HUES64 (cell line): Measurements from ENCODE around the gene CADM2. TPM values are rescaled to one million over a fixed set of nuclear protein-coding genes. Genes with fewer than 3 reads are reported as not detected.
"Not testable (repeated sequence)": the region's sequence is repeated elsewhere in the genome, so short reads cannot be mapped to it uniquely, and the experiment has no call there.

Source experiments
- H3K27ac ChIP-seq: 2 replicates; pipeline ENCODE4 v1.7.0; 2013; ENCODE audit warnings: low read depth, low read length, inconsistent platforms
- H3K27me3 ChIP-seq: 2 replicates; pipeline ENCODE4 v1.6.1; 2013; ENCODE audit warnings: mild to moderate bottlenecking, low read length; ENCODE audit not compliant: insufficient read depth
- H3K36me3 ChIP-seq: 2 replicates; pipeline ENCODE4 v1.6.1; 2013; ENCODE audit warnings: mild to moderate bottlenecking, low read length; ENCODE audit not compliant: insufficient read depth
- H3K4me1 ChIP-seq: 2 replicates; pipeline ENCODE4 v1.6.1; 2013; ENCODE audit warnings: mild to moderate bottlenecking, low read length, moderate library complexity; ENCODE audit not compliant: insufficient read depth
- H3K4me3 ChIP-seq: 2 replicates; pipeline ENCODE4 v1.5.1; 2013; ENCODE audit warnings: mild to moderate bottlenecking, low read length, moderate library complexity
- H3K9ac ChIP-seq: 2 replicates; pipeline ENCODE4 v1.6.1; 2013; ENCODE audit warnings: mild to moderate bottlenecking, low read depth, low read length
- H3K9me3 ChIP-seq: 2 replicates; pipeline ENCODE4 v1.6.1; 2013; ENCODE audit warnings: low read depth, low read length; ENCODE audit not compliant: insufficient read depth
- WGBS: fragments of 150-250, 120-280 bp; methylation state at CpG from one replicate; pipeline ENCODE4 v1.1.7; 2013; ENCODE audit warnings: missing lambda C conversion rate; 5-methylcytosine and 5-hydroxymethylcytosine counted together
- polyA plus RNA-seq, 2 experiments: library from polyadenylated mRNA; stranded (reverse); fragments of 50-300 nt; gene quantifications; one replicate each; pipeline ENCODE4 v1.2.3, GENCODE V29; 2013

CADM2 gene
- polyA plus RNA-seq (2013, experiment 1 of 2): 6.9 TPM
- polyA plus RNA-seq (2013, experiment 2 of 2): 7.7 TPM

DNA sequence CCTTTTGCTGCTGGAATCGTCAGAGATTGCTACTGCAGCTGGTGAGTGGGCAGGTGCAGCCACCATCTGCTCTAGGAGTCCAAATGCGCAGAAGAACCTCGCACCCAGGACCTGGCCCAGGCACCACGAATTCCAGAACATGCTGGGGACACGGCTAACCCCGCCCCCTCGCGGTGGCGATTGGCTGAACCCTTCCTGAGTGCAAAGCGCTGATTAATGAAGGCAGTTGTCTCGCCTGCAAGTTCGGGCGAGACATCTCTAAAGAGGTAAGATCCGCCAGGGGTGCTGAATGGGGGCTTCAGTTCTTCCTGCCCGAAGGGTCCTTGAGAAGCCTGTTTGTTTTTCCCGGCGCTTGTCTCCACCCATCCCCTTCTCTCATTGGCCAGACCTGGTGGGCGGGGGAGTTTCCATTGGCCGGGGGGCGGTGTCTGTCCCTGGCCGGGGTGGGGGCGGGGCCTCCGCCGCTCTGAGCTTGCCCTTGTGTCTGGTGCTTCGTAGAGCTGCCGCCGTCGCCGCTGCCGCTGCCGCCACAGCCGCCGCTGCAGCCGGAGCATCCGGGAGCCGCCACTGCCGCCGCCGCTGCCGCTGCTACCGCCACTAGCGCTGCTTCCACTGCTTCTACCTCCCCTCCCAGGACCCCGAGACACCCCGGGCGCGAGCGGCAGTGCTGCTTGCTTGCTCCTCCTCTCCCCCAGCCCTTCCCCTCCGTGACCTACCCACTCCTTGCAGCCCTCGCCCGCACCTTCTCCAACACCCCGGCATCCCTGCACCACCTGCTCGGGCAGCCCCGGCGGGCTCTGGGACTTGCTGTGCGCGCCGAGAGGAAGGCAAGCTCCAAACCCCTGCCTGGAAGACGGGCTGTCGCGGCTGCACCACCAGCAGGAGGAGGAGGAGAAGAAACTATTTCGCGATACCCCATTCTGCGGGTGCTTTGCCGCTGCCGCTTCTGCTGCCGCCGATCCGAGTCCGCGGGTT is at the start of gene CADM2:
TSS of gene CADM2 (plus strand) at position 495 of the 975 bp plus-strand sequence.
- Histone ChIP-seq H3K9me3 (no peaks in the 10 kb centered on the region), H3K36me3 (no peaks in the 10 kb centered on the region), H3K4me3 (peak within 1 kb of the TSS; percentile 89), H3K4me1 (peaks cover 33% of the 10 kb centered on the region), H3K9ac (peak within 1 kb of the TSS; percentile 69), H3K27me3 (peaks cover 17% of the 10 kb centered on the region), H3K27ac (peak within 1 kb of the TSS; percentile 77; the same call in 1 of the 2 replicates)
- under 1% methylated on average over 70 of the region's 70 CpGs for WGBS

GRCh38 chr3:84918592-84918991 is 40.2 kb upstream of the CADM2 start:
- H3K4me3 ChIP-seq, H3K36me3 ChIP-seq, H3K9ac ChIP-seq, H3K27me3 ChIP-seq, H3K9me3 ChIP-seq, H3K27ac ChIP-seq, H3K4me1 ChIP-seq: not testable (repeated sequence)
- WGBS: 95% methylated on average over 26 of the region's 33 CpGs

DNA sequence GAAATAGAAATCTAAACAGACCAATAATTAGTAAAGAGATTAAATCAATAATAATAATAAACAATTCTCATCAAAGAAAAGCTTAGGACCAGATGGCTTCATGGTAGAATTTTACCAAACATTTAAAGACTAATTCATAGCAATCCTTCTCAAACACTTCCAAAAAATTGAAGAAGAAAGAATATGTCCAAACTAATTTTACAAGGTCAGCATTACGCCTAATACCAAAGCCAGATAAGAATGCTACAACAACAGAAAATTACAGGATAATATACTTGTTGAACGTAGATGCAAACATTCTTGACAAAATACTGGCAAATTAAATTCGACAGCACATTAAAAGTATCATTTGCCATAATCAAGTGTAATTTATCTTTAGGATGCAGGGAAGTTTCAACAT is 36.1 kb upstream of the CADM2 start:
- Histone ChIP-seq H3K36me3 (no peaks in the 10 kb centered on the region), H3K27ac (no peak overlapping the region), H3K4me1 (no peaks in the 10 kb centered on the region), H3K9ac (no peak overlapping the region), H3K9me3 (0 out of 2 replicates have a peak, but pooled peaks cover 3% of the 10 kb centered on the region), H3K4me3 (no peak overlapping the region), H3K27me3 (no peaks in the 10 kb centered on the region)
- 95% methylated on average over 3 of the region's 3 CpGs for WGBS

GRCh38 chr3:84925571-84925970 is 33.2 kb upstream of the CADM2 start:
- Histone ChIP-seq H3K9me3 (0 out of 2 replicates have a peak, but pooled peaks cover 3% of the 10 kb centered on the region), H3K27ac (no peak overlapping the region), H3K4me3 (no peak overlapping the region), H3K9ac (no peak overlapping the region), H3K27me3 (no peaks in the 10 kb centered on the region), H3K36me3 (no peaks in the 10 kb centered on the region), H3K4me1 (no peaks in the 10 kb centered on the region)
- no CpG with 5 or more reads among the region's 1 CpG for WGBS

DNA sequence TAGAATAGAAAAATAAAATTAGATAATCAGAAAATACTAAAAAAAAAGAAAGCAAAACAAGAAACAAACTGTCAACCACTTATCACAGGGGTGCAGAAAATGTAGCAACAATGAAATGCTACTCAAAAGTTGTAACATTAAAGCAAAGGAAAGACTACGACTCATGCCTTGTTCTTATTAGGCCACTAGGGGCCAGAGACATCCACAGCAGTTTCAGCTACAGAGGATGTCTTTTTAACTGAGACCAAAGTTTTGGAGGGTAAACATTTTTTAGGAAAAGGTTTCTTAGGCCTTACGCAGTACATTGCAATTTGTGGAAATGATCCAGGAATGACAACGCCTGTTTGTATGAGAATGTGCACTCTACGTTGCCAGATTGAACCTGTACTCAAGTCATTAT is 15.4 kb upstream of the CADM2 start:
- WGBS: 71% methylated on average over 4 of the region's 4 CpGs
- Histone ChIP-seq H3K27ac (no peak overlapping the region), H3K4me3 (no peak overlapping the region), H3K9ac (no peak overlapping the region), H3K4me1 (no peaks in the 10 kb centered on the region), H3K9me3 (no peaks in the 10 kb centered on the region), H3K36me3 (no peaks in the 10 kb centered on the region), H3K27me3 (no peaks in the 10 kb centered on the region)

GRCh38 chr3:84946240-84946639 is 12.5 kb upstream of the CADM2 start:
- Histone ChIP-seq H3K36me3 (no peaks in the 10 kb centered on the region), H3K9ac (no peak overlapping the region), H3K4me3 (no peak overlapping the region), H3K27me3 (no peaks in the 10 kb centered on the region), H3K9me3 (no peaks in the 10 kb centered on the region), H3K4me1 (no peaks in the 10 kb centered on the region), H3K27ac (no peak overlapping the region)
- WGBS: no CpG with 5 or more reads among the region's 1 CpG

GRCh38 chr3:84959470-84960271 is 882 bp downstream of the CADM2 start:
- Histone ChIP-seq H3K4me3 (peak overlapping the region; percentile 89), H3K27ac (no peak overlapping the region; the same call in 1 of the 2 replicates), H3K9ac (peak overlapping the region; percentile 69), H3K9me3 (no peaks in the 10 kb centered on the region), H3K27me3 (peaks cover 17% of the 10 kb centered on the region), H3K4me1 (peaks cover 41% of the 10 kb centered on the region), H3K36me3 (no peaks in the 10 kb centered on the region)
- under 1% methylated on average over 40 of the region's 40 CpGs for WGBS

DNA sequence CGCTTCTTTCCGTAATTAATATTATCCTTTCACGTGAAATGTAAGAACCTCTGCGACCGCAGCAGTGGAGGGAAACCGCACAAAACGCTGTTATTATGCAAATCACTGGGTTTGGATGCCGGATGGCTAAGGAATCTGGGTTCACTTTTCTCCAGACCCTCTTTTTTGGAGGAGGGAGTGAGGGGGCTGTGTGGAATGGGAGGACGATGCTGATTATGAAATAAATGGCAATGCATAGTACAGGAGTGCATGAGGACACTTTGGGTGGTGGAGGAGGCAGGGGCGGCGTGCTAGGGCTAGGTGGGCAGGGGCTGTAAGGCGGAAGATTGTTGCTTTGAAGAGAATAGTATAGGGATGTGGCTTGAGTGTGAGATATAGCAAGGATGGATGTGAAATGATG is 1.8 kb downstream of the CADM2 start:
- WGBS: 5% methylated on average over 12 of the region's 12 CpGs
- H3K4me3 ChIP-seq: peak overlapping the region; percentile 89

DNA sequence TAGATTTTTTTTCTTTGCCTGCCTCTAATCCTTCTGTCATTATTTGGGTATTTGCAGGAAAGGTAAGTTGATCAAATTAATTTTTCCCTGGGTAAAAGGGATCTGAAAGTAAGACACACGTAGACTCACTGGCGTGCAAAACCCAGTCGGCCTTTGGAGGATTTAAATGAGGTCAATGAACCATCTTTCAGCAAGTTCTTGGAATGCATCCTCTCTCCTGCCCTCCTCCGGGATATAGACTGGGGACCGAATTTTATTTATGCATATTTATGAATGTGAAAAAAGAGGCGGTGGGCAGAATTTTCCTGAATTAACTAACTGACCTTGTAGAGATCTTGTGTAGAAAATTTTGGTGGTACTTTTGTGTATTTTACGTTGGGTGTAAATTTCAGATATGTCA is 2.2 kb downstream of the CADM2 start:
- Histone ChIP-seq H3K27ac (no peak overlapping the region), H3K4me3 (peak overlapping the region; percentile 89), H3K9me3 (no peaks in the 10 kb centered on the region), H3K9ac (no peak overlapping the region), H3K27me3 (peaks cover 17% of the 10 kb centered on the region), H3K36me3 (no peaks in the 10 kb centered on the region), H3K4me1 (peaks cover 54% of the 10 kb centered on the region)
- 36% methylated on average over 7 of the region's 7 CpGs for WGBS

More for the DNA sequence above, 1.8 kb downstream of the CADM2 start:
- no peak overlapping the region for H3K9ac ChIP-seq
- H3K27me3 ChIP-seq: peaks cover 17% of the 10 kb centered on the region
- H3K27ac ChIP-seq: no peak overlapping the region
- no peaks in the 10 kb centered on the region for H3K36me3 ChIP-seq
- H3K4me1 ChIP-seq: peaks cover 50% of the 10 kb centered on the region
- no peaks in the 10 kb centered on the region for H3K9me3 ChIP-seq

DNA sequence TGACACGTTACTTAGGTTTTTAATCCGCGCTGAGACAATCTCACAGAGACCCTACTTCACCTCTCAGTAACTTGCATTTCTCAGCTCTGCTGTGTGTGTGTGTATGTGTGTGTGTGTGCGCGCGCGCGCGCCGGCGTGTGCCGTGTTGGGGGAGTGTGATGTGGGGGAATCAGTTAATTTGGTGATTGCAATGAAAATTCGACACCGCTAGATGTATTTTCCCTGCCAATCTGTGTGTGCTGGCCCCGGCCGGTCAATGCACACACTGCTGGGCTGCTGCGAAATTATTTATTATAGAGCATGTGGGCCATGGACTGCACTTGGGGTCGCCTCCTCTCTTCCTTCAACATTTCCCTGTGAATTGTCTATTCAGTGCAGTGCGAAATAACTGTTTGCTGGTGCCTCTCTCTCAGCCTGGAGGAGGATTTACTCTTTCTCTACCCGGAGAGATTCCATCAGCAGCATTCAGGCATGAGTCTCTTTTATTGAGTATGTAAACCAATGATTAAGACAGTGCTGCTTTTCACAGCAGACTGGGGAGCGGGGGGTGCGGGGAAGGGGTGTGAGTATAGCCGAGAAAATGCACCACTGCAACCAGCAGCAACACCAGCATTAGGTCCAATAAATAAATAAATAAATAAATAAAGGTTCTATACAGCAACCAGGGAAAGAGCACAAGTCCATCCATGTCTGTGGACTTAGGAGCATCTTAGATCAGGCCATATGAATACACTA is 2.9 kb downstream of the CADM2 start:
- Histone ChIP-seq H3K9ac (no peak overlapping the region; the same call in 1 of the 2 replicates), H3K4me3 (peak overlapping the region; percentile 89)
- WGBS: 49% methylated on average over 22 of the region's 23 CpGs

More for the DNA sequence above, 2.9 kb downstream of the CADM2 start:
- Histone ChIP-seq H3K36me3 (no peaks in the 10 kb centered on the region), H3K4me1 (peaks cover 61% of the 10 kb centered on the region), H3K27me3 (peaks cover 17% of the 10 kb centered on the region), H3K9me3 (no peaks in the 10 kb centered on the region), H3K27ac (no peak overlapping the region)
